Pons (tissue), 1 donor: ENCODE data around the gene RPUSD1.
A peak's percentile ranks its signal among the peaks of the same experiment; 100 is the strongest.
"Not testable (repeated sequence)": the region's sequence is repeated elsewhere in the genome, so short reads cannot be mapped to it uniquely, and the experiment has no call there.

Experiments used
- DNase-seq: peaks from one replicate; pipeline ENCODE4 v3.0.0-alpha.2; 2016; ENCODE audit warnings: low spot score

Gene RPUSD1

DNA sequence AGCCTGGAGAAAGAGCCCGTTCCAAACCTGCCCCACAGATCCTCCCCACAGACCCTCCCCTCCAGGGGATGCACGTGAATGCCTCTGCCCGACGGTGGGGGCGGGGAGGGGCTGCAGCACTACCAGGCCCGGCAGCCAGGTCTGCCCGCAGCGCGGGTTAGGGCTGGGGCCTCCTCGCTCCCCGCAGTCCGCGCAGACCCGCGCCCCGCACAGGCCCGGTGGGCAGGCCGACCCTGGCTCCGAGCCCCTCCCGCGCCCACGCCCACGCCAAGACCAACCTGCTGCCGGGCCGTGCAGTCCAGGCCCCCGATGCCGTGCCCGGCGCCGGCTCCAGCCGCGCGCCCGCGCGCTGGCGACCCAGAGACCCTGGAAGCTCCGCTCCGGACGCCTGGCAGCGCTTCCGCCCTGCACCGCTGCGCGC is at the start of gene RPUSD1:
Gene RPUSD1, minus strand, starts transcription at position 404 of the 421 bp plus-strand sequence. CDS start 644 bp downstream, outside the sequence.
- no peak for DNase-seq

GRCh38 chr16:836822-837221 is 48.6 kb upstream of the RPUSD1 start:
- DNase-seq, result not testable (repeated sequence)

- no peak for DNase-seq
Observed at GRCh38 chr16:836221-836620, 48.0 kb upstream of the RPUSD1 start.

DNA sequence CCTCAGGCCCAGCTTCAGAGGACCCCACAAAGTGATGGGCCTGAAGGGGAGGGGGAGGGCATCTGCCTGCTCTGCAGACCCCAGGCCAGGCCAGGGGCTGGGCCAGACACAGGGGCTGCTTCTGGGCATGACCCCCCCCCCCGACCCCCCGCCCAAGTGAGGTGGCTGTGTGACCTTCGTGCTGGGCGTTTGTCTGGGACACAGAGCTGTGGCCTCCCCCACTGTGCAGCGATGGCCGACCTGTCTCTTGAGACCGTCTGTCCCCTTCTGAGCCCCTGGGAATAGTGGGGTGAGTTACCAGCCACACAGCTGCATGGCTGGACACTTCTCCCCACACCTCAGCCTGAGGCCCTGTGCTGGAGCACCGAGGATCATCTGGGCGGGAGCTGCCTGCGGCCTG is 47.2 kb upstream of the RPUSD1 start:
- no peak for DNase-seq

DNA sequence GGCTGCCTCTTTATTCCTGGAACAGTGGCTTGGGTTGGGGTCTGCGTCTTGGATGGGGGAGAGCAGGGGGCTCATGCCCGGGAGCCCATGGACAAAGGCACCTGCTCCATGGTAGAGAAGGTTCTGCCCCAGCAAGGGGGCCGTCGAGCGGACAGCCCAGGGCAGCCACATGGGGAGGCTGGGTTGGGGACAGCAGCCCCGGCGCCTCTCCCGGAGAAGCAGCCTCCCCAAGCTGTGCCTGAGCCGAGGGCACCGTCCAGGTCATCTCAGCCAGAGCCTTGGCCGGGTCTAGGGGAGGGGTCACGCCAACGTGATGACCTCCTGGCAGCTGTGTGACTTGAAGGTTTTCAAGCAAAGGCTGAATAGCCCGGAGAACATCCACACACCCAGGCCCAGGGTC is 45.2 kb upstream of the RPUSD1 start:
- no peak for DNase-seq

DNA sequence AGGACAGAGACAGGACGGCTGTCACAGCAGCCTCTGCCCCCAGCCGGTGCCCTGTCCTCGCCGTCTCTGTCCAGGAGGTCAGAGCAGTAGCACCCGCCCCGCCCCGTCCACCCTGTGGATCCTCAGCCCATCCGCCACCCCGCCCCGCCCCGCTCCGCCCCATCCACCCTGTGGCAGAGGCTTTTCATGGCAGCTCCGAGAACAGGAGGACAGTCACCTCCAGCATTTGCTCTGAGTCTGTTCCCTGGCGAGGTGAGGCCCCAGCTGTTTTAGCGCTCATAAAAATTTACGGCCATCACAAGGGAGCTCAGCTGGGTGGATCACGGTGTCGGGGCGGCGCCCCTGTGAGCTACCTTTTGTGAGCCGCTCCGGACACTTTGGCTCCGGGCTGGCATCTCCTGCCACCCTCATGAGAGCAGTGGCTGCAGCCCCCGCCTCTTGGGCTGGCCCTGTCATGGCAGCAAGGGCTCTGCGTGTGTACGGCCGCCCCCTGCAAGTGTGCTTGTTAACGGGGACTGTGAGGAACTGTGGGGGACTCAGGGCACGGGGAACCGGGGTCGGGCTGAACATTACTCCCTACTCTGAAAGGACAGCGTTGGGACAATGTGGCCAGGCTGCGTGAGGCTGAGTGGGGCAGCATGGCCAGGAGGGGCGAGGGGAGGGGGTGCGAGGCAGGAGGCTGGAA is 44.6 kb upstream of the RPUSD1 start:
- DNase-seq, result no peak

- no peak for DNase-seq
Observed at GRCh38 chr16:831571-832413, 43.6 kb upstream of the RPUSD1 start.

- no peak for DNase-seq
Observed at GRCh38 chr16:830871-831570, 42.8 kb upstream of the RPUSD1 start.

GRCh38 chr16:830107-830870 is 42.1 kb upstream of the RPUSD1 start:
- no peak for DNase-seq

DNA sequence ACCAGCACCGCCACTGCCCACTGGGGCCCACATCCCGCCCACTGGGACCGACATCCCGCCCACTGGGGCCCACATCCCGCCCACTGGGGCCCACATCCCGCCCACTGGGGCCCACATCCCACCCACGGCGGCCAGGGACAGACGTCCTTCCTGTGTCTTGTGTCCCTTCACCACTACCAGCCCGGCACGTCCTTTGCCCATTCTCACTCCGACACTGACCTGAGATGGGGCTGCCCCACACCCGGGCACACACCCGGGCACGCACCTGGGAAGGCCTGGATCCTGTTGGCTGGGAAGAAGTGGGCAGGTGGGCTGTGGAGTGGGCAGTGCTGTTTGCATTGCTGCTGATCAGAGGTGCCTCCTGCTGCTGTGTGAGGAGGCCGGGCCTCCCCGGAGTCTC is 40.7 kb upstream of the RPUSD1 start:
- DNase-seq, result no peak

DNA sequence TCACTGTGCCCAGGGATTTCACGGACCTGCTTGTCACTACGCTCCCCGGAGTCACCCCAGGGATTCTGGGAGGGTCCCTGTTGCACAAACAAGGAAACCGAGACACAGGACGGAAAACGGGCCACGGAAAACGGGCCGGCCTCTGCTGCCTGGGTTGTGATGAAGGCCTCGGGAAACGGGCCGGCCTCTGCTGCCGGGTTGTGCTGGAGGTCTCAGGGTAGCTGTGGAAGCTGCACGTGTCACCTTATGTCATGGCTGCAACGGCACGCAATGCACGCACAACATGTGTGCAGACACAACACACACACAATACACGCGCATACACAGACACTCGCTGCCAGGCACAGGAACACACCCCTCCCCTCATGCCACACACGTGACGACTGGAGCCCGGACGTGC is 39.3 kb upstream of the RPUSD1 start:
- no peak for DNase-seq

GRCh38 chr16:825341-826061 is 37.3 kb upstream of the RPUSD1 start:
- peak; percentile 23 for DNase-seq

- no peak for DNase-seq
Observed at GRCh38 chr16:824601-825000, 36.4 kb upstream of the RPUSD1 start.

- DNase-seq, result no peak
Observed at GRCh38 chr16:824194-824593, 36.0 kb upstream of the RPUSD1 start.

- DNase-seq, result no peak
Observed at GRCh38 chr16:822909-823297, 34.7 kb upstream of the RPUSD1 start.

DNA sequence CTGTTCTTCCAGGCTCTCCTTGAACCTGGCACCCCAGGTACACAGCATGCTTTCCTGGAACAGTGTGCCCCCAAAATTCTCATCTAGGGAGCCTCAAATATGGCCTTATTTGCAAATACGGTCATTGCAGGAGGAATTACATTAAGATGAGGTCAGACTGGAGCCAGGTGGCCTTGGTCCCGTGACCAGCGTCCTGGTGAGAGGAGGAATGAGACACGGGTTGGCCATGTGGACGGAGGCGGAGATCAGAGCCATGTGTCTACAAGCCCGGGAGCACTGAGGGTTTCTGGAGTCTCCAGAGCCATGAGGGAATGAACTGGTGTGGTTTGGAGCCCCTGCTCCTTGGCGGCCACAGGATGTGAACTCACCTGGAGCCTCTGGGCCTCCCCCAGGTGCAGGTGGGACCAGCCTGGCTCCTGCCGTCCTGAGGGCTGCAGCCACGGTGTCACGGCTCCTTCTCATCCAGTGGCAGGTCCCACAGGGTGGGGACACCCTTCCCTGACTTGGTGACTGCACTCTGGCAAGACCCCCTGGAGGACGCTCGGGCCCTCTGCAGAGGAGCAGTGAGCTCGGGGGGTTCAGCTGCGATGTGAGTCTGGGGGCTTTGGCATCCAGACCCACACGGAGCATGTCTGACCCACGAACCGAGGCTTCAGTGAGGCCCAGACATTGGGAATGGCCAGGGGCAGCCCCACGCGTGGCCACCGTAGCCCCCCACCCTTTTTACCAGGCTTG is 34.2 kb upstream of the RPUSD1 start:
- DNase-seq, result no peak

GRCh38 chr16:821751-822150 is 33.6 kb upstream of the RPUSD1 start:
- no peak for DNase-seq

DNA sequence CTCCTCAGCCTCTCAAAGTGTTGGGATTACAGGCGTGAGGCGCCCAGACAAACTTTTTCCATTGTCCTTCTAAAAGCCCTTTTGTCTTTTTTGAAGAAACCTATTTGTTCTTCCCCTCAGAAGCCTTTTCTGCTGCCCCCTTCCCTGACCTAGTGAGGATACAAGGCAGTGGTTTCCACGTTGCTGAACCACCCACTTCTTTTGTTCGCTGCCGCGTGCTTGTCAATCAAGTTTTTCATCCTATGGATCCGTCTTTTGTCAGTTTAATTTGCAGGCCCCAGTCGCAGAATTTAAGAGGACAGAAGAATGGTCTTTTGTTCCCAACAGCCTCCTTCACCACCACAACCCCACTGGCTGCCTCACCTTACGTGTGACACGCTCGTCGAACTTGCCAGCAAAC is 32.6 kb upstream of the RPUSD1 start:
- no peak for DNase-seq

- DNase-seq, result not testable (repeated sequence)
Observed at GRCh38 chr16:820044-820408, 31.8 kb upstream of the RPUSD1 start.

GRCh38 chr16:819336-820043 is 31.3 kb upstream of the RPUSD1 start:
- DNase-seq, result no peak
